Upper lobe of left lung (tissue), 4 donors: ENCODE measurements around the gene PRDM9.

Experiments used
- CTCF ChIP-seq, 6 experiments: fragments of 450-650 bp in 4 of 6; fragments of 200-600 bp in 2 of 6; sonication (generic) in 2 of 6; IDR thresholded peaks; one replicate each; pipeline ENCODE4 v1.5.1; 2016 to 2019; ENCODE audit warnings: antibody characterized with exemption in 6 of 6
- POLR2A ChIP-seq, 4 donors: fragments of 450-650 bp; IDR thresholded peaks; one replicate each; pipeline ENCODE4 v1.5.1; 2016 to 2017; ENCODE audit warnings: antibody characterized with exemption in 4 of 4, mild to moderate bottlenecking in 2 of 4

- TF ChIP-seq POLR2A (IDR thresholded peaks at IDR 0.05), result no peak
- TF ChIP-seq CTCF (IDR thresholded peaks at IDR 0.05), result no peak
Observed at GRCh38 chr5:23523998-23524397, 16.6 kb downstream of the PRDM9 start.
